Stimulated activated CD4-positive, alpha-beta T cell treated with anti-CD3 and anti-CD28 coated beads, Interleukin-15, amount 100 ng/mL, for 48 hours (primary cell): ENCODE data around the gene KLHDC4.
"Not testable (repeated sequence)": the region's sequence is repeated elsewhere in the genome, so short reads cannot be mapped to it uniquely, and the experiment has no call there.

Experiments used
- DNase-seq, 2 donors: peaks; one replicate each; pipeline ENCODE4 v3.0.0-alpha.2; 2020; ENCODE audit warnings: low read depth in 2 of 2

Gene KLHDC4

DNA sequence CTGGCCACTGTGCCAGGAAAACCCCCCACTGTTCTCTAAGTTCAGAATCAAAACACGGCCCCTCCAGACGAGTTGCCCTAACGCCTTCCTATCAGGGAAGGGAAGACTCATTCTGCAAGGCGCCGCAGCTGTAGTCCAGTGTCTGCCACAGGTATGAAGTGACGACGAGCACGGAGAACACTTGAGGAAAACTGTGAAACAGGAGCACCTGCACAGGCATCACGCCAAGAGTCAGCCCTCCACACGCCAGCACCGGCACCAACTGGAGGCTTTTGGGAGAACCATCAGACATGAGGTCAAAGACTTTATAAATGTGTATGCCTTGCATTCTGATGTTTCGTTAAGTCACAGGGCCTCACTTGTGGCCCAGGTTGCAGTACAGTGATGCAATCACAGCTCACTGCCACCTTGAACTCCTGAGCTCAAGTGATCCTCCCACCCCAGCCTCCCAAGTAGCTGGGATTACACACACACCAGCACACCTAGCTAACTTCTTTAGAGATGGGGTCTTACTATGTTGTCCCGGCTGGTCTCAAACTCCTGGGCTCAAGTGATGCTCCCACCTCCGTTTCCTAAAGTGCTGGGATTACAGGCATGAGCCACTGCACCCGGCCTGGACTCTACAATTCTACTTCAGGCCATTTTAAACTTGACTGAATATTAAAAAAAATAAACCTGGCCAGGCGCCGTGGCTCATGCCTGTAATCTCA is 22.9 kb downstream of the KLHDC4 start:
- no peak for DNase-seq

DNA sequence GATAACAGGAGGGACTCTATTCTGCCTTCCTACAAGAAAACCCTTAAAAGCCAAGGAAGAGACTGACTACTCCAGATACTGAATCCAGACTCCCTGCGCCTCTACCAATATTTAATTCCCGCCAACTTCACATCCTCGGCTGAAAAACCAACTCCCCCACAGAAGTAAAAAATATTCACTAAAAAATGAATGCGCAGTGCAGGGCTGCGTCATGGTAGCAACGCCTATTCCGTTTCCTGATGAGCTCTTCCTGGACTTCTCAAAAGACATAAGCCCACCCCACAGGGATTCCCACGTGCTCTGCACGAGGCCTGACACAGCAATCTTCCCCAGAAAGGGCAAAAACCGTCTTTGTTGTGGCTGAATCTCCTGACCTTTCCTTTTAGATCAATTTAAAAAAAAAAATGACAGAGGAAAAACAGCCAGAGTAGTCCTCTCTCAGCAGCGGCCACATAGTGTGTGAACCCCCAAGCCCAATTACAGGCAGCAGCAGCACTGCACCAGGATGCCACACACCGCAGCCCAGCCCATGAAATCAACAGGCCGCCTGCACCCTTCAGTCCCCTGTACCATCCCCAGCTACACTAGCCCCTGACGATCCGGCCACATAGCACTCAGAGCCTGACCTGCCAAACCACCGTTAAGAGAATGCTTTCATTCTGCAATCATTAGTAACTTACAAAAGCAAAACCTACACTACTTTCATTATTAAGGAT is 23.9 kb downstream of the KLHDC4 start:
- no peak for DNase-seq

DNA sequence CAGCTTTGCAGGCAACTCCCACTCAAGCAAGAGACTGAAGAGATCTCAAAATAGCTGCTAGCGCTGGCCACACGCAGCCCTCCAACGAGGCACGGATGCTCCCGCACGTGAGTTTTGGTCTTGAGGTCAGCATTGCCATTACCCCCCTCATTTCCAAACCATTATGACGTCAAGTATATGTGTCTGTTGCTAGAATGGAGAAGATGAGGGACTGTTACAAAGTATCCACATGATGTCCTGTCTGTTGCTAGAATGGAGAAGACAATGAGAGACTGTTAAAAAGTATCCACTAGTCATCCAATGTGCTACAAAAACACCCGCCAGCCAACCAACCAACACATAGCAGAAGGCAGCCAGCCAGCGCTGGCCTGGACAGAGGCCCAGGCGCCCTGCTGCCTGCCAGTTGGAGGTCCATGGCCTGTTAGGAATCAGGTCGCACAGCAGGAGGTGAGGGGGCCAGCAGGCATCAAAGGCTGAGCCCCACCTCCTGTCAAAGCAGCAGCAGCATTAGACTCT is 24.8 kb downstream of the KLHDC4 start:
- DNase-seq: no peak

DNA sequence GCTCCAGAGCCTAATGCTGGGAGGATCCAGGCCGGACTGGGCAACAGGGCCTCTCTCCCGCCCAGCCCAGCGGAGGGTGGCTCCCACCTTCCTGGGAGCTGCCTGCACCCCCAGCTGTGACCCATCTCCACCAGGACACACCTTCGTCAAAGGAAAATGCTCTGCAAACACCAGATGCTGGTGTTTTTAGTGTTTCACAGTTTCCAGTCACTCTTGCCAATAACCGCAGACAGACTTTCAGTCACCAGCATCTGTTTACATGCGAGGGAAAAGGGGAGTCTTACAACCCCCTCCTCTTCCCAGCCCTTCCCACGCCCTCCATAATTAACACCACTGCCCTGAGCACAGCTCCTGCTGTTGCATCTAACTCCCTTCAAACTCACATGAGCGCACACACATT is 25.3 kb downstream of the KLHDC4 start:
- DNase-seq: no peak

DNA sequence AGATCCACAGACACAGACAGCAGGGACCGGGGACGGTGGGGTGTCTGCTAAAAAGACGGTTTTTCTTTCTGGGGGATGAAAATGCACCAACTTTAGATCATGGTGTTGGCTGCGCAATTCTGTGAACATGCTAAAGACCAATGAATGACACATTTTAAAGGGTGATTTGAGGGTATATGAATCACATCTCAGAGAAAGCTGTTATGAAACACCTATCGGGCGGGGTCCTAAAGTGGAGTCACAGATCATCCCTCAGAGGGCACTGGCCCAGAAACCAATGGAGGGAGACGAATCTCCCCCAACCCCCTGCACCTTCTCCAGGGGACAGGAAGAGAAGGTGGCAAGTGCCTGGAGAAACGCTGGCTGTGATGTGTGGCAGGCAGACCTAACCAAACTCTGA is 26.0 kb downstream of the KLHDC4 start:
- DNase-seq: no peak

DNA sequence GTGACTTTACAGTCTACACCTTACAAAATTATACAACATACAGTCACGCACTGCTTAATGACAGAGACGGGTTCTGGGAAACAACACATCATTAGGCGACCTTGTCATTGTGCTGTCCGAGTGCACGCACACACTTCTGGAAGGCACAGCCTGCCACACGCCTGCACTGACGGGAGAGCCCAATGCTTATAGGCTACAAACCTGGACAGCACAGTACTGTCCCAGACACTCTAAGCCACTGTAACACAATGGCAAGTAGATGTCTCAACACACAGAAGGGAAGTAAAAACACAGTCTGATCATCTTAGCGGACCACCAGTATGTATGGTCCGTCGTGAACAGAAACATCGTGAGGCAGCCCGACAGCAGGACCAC is 29.8 kb downstream of the KLHDC4 start:
- no peak for DNase-seq

DNA sequence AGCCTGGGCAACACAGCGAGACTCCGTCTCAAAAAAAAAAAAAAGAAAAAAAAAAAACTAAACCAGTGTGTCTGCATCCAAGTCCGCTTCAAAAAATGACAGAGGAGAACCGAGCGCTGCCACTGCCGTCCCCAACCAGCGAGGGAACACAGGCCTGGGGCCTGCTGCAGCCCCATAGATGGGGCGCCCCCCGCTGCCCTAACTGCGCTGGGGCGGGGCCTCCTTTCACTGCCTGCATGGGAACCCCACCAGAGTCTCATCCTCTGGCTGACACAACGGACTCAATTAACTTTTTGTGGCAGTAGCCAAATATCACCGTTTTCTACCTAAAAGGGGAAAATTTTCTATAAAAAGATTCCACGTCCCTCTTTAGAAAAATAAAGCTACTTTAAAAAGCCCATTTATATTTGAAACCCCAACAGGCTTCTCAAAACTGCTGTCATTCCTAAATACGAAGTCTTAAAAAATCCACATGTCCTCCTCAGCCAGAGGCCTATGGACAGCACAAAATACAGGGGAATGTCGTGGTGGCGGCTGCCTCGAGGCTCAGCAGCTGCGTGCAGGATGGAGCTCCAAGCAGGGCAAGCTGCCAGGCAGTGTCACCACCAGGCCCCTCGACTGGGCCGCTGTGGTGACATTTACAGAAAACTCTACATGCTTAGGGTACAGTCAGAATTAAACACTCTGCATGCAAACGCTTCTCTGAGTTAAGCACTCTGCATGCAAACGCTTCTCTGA is 30.3 kb downstream of the KLHDC4 start:
- DNase-seq: no peak

DNA sequence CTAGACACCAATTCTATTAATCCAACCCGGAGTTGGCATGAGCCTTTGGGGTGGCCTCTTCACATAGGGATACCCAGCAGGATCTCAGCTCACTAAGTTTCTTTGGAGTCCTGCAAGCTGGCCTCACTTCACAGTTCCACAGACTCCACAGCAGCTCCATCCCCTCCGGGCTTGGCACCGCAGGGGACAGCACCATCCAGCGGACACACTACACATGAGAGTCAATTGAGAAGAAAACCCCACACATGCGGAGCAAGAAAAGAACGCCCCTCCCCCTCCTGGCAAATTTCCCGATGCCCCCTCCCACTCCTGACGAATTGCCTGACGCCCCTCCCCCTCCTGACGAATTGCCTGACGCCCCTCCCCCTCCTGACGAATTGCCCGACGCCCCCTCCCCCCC is 31.1 kb downstream of the KLHDC4 start:
- no peak for DNase-seq

DNA sequence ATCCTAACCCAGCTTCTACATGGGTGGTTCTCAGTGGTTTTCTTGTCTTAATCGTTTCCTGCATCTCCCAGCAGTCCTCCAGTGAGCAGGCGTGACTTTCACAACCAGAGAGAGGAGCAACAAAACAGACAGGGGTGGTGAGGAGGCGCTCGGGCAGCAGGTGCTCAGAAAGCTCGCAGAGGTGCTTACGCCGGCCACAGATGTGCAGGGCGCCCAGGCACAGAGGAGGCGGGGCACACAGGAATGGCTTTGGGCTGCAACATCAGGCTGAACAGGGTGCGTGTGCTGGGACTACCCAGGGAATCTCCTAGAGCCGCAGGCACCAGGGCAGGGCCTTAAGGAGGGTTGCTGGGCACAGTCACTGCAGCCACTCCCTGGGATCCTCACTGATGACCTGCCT is 32.6 kb downstream of the KLHDC4 start:
- no peak for DNase-seq

DNA sequence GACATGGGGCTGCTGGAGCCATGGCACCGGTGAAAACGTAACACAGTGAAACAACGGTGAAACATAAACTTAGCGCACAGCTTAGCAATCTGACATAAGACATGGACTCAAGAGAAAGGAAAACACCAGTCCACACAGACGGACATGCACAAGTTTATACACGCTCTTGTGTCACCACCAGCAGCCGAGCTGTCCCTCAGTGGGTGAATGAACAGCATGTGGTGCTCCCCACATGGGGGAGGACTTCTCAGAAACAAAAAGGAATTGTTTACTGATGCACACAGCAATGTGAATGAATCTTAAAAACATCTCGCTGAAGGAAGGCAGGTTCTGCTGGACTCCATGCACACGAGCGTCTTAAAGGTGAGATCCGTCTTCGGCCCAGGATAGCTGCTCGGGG is 34.2 kb downstream of the KLHDC4 start:
- DNase-seq: no peak

DNA sequence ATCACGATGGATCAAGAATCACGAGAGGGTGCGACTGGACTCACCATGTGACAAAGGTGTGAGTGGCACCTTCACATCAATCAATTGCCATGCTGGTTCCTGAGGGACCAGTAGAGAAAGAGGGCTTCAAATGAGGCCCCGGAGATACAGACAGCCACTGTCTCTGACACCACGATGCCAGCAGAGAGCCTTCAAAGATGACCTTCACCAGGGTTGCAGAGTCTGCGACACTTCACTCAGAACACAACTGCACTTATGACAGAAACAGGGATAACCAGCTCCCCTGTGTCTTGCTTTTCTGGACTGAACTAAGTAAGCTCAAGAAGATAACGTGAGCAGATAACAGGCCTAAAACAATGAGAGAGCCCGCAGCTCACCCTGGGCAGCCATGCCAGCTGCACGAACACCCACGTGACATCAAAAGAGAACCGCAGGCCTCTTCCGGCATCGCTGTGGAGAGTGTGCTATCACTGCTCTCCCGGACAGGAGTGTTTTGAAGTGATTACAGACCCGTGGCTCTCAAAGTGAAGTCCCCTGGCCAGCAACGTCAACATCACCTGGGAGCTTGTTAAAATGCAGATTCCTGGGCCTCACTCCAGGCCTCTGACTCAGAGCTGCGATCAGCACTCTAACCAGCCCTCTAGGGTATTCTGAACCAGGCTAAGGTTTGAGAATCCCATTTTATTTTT is 36.4 kb downstream of the KLHDC4 start:
- DNase-seq: no peak

DNA sequence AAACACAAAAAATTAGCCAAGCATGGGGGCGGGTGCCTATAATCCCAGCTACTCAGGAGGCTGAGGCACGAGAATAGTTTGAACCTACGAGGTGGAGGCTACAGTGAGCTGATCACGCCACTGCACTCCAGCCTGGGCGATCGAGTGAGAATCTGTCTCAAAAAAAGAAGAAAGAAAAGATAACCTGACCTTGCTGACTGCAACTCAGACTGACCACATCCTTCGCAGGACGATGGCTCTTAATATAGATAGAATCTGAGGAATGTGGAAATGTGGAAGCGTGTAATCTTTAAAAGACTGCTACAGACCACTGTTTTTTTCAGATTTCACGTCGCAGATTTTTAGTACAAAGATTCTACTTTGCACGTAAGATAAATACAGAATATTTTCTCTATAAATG is 37.8 kb downstream of the KLHDC4 start:
- no peak for DNase-seq

DNA sequence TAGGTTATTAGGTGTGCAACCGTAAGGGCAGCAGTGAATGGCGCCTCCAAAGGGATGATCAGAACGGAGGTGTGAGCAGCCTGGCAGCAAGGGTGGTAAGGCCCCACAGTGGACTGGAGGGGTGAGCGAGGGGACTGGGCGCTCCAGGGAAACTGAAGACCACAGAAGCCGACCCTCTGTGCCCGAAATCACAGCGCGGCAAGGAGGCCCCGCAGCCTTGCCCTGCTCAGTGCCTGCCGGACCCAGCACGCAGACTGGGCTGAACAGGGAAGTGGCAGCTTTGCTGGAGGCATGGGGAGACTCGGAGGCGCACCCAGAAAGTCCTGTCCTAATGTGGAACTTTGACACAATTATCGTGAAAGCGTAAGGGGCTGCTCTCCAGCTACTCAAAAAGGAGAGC is 38.4 kb downstream of the KLHDC4 start:
- no peak for DNase-seq

DNA sequence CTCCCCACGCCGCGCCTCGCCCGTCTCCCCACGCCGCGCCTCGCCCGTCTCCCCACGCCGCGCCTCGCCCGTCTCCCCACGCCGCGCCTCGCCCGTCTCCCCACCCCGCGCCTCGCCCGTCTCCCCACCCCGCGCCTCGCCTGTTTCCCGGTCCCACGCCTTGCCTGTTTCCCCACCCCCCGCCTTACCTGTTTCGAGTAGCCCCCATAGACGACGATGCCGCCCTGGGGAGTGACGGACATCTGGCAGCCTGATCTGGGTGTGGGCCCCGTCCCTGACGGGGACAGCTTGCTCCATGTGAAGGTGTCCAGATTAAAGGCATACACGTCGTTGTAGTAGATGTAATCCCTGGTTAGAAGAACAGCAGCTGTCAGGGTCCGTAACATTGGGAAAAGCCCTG is 39.2 kb downstream of the KLHDC4 start:
- DNase-seq: not testable (repeated sequence)

DNA sequence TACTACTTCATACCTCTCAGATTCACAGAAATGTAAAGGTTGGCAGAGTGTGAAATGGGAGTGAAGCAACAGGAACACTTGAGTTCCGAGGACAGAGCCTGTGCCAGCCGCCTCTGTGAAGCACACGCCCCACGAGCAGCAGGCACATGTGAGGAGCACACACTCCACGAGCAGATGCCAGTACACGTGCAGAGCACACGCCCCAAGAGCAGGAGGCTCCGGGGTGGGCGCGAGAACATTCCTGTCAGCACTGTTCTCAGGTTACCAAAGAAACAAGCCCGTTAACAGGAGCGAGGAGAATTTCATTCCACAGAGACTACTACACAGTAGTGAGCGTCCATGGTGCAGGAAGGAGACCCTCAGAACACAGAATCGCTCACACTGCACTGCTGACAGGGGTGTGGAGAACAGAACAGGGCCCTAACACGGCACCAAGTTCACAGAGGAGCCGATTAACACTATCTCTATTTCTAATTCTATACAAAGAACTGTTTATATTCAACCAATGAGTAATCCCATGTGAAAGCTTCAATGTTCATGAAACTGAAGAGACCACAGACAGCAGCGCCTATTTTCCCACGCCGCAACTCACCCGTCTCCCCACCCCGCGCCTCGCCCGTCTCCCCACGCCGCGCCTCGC is 40.1 kb downstream of the KLHDC4 start:
- DNase-seq: no peak

DNA sequence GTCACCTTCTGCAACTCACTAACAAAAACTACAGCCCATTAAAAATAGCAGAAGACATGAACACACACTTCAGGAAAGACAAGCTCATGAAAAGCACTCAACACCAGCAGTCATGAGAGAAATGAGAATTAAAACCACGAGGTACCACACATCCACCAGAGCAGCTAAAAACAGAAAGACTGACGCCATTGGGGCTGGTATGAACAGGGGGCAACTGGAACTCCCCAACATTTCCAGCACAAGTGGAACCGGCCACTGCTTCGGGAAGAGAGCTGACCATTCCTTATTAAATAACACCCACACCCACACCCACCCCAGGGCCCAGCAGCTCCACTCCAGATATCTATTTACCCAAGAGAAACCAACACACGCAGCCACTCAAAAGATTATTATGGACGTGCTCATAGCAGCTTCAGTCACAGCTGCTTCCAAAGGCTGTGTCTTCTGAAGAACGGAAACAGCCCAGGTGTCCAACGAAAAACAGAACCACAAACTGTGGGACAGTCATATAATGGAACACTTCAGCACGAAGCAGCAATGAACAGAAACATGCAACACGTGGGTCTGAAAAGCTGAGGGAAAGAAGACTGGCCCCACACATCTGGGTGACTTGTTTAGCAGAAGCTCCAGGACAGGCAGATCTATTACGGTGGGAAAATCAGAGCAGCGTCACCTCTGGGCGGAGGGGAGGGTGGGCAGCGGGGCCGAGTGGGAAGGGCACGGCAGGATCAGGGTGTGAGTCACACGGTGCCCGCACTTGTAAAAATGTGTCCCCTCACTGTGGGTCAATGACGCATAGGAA is 41.1 kb downstream of the KLHDC4 start:
- no peak for DNase-seq

DNA sequence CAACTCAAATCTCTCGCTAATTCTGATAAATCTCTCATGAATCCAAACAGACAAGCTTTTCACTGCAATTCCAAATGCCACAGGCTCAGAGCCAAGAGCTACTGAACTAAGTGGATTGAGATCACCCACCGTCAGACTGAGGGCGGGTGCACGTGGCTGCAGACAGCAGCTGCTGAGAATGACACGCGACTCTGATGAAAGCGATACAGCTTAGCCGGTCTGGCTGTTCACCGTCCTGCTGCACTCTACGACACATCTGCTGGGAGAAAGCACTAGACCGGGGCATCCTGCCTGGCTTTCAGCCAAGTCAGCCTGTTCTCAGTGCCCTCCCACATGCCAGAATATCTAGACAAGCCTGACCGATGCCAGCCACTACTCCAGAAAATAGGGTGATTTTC is 42.6 kb downstream of the KLHDC4 start:
- no peak for DNase-seq

DNA sequence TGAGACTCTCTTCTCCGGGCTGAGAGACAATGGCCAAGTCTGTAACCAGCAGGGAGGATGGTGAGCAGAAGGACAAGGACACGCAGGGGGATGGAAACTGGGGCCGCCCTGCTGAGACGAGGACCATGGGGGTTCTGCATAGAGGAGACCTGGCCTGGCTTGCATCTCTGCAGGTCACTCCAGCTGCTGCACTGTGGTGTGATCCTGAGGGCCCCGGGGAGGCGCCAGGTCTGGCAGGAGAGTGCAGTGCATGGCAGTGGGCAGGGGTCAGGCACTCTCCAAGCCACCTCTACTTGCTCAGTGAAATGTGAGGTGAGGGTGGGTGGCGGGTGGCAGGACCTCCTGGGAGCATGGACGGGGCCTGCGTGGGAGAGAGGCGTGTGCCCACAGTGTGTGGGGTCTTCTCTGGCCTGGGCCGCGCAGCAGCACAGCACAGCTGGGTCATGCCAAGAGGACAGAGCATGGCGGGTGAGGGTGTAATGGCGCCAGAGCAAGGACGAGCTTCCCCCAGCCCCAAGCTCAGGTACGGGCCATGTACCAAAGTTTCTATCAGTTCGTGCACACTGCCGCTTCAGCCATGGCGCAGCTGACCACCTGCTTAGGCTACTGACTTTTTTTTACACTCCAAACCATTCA is 43.1 kb downstream of the KLHDC4 start:
- no peak for DNase-seq

DNA sequence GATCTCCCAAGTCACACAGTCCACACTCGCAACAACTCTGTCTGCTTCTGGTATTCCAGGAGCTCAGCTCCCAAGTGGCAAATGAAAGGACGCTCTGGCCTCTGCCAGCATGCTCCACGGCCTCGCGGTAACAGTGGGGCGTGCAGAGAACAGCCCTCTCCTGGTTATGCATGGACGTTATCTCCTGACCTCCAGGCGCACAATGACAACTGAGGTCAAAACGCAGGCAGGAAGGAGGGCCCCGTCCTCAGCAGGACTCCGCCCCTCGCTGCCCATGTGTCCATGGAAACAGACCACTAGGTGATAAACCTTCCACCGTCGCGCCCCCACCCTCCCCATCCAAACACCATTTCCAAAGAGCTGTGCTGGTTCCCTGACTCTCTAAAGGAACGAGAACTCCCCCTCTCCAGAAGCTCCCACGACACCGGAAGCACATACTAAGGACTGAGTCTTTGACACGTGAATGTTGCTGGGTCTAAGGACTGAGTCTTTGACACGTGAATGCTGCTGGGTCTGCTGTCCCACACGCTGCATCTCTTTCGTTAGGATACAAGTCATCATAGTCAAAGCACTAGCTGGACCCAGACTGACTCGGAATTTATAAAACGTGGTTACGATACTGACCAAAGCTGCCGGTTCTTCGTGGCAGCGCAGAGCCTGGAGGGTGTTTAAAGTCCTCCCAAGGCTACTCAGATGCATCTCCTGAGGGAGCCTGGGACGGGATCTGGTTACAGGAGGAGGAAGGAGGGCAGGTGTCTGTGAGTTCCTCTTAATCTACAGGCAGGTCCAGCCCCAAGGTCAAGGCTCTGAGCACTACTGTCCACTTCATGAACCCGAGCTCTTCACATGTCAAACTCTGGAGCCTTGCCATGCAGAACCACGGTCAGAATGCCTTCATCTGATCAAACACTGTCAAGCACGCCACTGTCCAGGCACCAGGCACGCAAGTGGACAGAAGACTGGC is 43.9 kb downstream of the KLHDC4 start:
- no peak for DNase-seq
